NCI-H1105 (cell line): ENCODE measurements around the gene RPTOR.
"Not testable (repeated sequence)": the region's sequence is repeated elsewhere in the genome, so short reads cannot be mapped to it uniquely, and the experiment has no call there.

Experiments used
- DNase-seq: peaks from one replicate; lab custom pipeline; 2025; lab: John Stamatoyannopoulos, UW

The RPTOR gene

DNA sequence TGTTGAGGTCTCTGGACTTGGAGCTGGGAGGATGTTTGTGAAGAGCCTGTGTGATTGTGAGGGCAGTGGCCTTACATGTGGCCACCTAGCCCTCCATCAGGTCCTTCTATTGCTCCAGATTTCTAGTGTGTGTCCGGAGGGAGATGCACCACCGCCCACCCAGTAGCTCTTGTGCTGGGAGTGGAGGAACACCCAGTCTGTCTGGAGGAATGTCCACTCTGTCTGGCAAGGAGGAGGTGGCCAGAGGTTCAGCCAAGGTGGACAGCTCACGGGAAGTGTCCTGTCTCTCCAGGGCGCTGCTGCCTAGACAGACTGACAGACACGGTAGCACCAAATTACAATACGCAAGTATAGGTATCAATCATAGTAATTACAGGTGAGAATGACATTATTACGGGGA, 10.6 kb downstream of the RPTOR start:
- no peak for DNase-seq

DNA sequence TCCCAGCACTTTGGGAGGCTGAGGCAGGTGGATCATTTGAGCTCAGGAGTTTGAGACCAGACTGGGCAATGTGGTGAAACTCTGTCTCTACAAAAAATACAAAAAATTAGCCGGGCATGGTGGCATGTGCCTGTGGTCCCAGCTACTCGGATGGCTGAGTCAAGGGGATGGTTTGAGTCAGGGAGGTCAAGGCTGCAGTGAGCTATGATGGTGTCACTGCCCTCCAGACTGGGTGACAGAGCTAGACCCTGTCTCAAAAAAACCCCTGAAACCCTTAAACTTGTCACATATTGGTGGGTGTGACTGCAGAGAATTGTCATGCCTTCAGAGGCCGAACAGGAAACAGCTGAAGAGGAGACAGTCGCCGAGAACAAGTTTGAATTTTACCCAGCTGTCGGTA, 13.4 kb downstream of the RPTOR start:
- no peak for DNase-seq

DNA sequence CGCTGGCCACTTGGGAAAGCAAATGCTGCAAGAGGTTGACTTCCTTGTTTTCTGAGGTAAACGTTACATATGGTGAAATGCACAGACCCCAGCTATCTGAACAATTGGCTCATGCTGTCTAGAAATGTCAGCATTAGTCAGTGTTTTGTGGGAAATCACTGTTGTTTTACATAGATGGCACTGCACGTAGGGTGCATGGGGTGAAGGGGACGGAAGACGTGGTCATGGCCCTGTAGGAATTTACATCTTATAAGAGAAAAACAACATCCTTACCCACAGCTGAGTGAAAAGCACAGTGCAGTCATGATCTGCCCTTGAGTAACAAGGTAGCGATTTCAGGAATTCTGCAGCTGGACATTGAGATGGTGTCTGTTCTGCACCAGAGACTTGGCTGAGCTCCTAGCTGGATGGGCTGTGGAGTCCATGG, 15.2 kb downstream of the RPTOR start:
- DNase-seq, result no peak

GRCh38 chr17:80561541-80562114, 17.0 kb downstream of the RPTOR start:
- DNase-seq, result no peak

- no peak for DNase-seq
These were observed 19.9 kb downstream of the RPTOR start for GRCh38 chr17:80564545-80564944.

DNA sequence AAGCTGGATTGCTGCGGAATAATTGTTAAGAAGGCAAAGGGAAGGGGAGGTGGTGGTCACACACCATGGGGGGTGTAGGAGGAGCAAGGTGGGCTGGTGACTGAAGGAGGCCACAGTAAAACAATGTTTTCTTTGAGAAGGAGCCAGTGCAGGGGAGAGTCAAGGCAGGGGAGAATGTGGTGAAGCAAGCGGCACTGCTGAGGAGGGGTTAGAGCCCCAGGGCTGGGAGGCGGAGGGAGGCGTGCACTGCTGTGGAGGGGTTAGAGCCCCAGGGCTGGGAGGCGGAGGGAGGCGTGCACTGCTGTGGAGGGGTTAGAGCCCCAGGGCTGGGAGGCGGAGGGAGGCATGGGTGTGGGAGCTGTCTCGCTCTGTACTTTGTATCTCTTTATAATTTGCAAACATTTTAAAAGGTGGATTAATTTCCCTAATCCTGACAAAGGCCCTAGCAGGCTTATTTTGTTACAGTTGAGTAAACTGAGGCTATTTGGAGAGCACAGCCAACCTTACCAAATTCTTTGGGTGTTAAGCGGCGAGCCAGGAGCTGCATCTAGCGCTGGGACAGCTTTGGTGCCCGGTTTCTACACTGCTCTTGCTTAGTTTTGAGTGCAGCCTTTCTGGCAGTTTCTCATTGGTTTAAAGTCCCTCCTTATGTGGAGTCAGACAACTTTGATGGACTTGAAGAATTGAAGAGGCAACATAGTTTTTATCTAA, 20.9 kb downstream of the RPTOR start:
- no peak for DNase-seq

DNA sequence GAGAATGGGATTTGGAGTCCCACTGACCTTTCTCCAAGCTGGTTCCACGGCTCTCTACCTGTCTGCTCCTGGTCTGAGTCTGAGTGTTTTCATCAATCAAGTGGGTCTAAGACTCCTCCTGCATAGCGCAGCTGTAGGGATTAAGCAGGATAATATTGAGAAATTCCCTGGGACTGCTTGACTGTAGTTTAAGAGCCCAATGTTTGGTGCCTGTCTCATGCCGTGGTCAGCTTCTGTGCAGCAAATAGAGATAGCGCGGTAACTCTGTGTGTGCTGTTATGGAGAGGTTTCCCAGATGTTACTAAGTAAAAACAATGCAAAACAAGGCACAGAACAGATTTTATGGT, 21.4 kb downstream of the RPTOR start:
- DNase-seq, result no peak

GRCh38 chr17:80568246-80568645, 23.6 kb downstream of the RPTOR start:
- DNase-seq, result no peak

DNA sequence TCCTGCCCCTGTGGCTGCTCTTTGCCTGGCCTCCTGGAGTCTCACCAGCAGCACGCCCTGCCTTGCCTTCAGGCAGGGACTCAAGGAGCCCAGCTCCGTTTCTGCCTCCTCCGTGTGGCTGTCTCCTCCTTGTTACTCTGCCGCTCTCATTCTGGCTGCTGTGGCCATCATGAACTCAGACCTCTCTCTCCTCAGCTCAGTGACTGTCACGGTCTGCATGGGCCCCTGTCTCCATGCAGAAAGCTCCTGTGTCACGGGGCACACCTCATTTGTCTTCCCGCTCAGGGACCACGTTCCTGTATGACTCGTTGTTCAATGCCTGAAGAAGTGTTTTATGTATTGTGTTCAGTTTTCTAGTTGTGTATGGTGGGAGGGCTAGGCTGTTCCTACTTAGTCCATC, 25.3 kb downstream of the RPTOR start:
- DNase-seq, result no peak

DNA sequence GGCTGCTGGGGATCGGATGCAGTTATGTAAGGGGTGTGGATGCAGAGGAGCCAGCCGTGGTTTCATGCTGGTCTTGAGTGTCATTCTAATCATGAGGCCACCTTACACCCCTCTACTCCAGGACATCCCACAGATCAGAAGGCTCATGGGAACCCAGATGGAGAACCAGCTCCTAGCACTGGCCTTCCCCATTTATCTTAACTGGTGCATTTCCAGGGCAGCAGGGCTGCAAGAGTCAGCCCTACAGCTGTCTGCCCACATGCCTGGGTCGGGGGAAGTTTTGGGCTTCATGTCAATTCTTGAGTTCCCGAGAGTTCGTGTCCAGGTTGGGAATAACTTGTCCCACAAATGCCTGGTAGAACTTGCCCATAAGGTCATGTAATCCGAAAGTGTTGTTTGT, 29.1 kb downstream of the RPTOR start:
- DNase-seq, result no peak

DNA sequence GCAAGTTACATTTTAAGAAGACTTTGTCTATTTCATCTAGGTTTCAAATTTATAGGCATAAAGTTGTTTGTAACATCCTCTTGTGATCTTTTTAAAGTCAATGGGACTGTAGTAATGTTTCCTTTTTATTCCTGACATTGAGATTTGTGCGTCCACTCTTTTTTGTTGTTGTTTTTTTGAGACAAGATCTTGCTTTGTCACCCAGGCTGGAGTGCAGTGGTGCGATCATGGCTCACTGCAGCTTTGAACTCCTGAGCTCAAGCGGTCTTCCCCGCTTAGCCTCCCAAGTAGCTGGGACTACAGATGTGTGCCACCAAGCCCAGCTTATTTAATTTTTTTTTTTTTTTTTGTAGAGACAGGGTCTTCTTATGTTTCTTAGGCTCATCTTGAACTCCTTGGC, 29.9 kb downstream of the RPTOR start:
- no peak for DNase-seq

DNA sequence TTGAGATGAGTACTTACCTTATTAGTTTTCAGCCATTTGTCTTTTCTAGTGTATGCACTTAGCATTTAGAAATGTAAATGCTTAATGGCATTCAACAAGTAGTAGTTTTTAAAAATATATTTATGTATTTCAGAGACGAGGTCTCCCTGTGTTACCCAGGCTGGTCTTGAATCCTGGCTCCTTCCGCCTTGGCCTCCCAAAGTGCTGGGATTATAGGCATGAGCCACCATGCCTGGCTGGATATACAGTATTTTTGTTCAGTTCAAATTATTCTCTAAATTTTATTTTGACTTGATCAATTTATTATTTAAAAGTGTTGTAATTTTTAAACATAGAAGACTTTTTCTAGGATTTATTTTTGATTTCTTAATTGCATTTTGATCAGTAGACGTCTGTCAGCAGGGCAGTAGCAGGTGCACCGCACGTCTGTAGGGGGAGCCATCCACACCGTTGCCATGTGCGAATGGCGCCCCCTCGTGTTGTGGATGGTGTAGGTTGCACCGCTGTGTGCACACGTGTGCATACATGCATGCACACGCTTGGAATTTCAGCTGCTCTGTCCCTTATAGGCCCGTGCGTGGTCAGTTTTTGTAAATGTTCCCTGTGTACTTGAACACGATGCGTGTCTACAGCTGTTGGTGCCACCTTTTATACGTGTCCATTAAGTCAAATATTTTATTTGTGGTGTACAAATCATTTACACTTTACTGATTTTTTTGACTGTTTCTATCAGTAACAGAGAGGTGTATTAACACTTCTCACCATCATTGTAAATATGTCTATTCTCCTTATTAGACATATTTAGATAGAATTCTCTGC, 30.6 kb downstream of the RPTOR start:
- peak; percentile 8 for DNase-seq

DNA sequence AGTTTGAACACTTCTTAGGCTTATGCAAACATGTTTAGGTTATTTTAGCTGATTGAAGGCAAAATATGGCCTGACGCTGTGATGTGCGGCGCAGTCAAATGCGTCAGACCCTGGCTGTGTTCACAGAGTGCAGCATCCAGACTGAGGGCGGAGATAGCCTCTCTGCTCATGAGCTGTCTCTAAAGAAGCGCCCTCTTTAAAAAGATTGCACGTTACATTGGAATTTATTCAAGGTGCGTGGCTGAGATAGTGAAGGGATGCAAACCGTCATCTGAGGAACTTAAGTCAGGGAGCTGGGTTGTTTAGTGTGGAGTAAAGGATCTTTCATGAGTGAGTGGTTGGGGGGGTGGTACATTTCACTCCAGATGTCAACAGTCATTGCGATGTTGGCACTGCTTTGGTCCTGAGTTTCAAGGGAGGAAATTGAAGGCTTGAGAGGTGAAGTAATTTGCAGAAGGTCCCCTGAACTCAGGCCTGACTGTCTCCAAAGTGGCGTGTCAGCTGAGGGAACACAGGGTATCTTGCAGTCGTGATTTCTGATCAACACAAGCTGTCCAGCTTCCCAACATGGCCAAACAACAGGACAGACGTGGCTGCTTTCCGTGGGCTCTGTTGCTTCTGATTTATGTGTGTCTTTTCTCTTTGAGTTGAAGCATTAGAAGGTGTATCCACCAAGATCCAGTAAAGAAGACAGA, 33.4 kb downstream of the RPTOR start:
- DNase-seq, result no peak

DNA sequence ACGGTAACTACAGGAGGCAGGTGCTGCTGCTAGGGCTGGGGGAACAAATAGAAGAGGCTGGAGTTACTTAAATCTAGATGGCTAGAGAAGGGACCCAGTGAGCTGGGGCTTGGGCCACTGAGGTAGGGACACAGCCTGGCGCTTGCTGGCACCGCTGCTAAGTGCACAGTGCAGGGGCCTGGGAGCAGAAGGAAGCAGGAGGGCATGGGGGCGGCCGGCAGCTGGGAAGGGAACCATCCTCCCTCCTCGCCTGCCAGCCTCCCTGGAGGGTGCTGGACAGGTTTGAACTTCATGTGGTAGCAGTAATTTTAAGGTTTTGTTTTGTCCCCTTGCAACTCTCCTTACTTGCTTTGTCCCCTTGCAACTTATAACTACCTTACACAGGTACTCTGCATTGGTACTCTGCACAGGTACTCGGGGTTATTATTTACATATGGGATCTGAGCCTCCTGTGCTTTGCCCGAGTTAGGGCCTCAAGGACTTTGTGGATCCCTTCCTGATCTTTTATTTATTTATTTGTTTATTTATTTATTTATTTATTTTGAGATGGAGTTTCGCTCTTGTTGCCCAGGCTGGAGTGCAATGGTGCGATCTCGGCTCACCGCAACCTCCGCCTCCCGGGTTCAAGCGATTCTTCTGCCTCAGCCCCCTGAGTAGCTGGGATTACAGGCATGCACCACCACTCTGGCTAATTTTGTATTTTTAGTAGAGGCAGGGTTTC, 34.2 kb downstream of the RPTOR start:
- not testable (repeated sequence) for DNase-seq

- no peak for DNase-seq
These were observed 37.5 kb downstream of the RPTOR start for GRCh38 chr17:80582165-80582564.

- DNase-seq, result no peak
These were observed 39.7 kb downstream of the RPTOR start for GRCh38 chr17:80584176-80584905.

DNA sequence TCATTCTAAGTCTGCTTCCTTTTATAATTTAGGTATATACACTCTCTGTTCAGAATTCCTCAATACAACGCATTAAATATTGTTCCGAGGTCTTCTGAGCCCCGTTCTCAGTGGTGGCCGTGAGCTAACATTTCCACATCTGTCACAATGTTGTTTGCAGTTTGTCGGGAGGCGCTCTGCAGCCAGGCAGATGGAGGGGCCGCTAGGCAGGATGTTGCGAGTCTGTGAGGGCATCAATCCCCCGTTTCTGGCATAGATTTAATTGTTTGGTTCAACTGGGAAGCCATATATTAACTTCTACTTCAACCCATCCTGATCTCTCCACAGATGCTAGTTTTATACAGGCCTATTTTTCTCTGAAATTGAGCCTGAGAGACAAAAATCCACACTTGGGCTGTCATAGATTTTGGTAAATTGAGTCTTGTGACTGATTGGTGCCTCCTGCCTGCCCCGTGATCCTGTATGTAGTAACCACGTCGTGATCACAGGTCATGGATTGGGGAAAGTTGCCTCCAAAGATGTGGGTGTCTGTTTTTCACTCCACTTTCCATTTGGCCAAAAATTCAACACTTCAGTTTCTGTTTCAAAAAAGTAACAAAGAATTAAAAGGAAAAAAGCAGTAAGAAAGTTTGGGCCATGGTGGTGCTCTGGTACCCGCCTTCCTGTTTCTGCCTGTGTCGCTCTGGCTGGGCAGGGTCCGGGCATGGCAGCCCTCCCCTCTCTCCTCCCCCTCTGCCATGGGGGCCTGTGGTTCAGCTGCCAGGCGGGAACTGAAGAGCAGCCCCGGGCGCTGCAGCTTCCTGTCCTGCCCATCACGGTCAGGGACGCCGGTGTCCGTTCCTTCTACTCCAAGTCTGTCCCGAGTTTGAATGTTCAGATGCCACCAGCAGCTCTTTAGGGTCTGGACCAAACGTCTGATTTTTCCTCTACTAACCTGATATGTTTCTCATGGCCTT, 41.5 kb downstream of the RPTOR start:
- no peak for DNase-seq

- no peak for DNase-seq
These were observed 42.2 kb downstream of the RPTOR start for GRCh38 chr17:80586846-80587228.

DNA sequence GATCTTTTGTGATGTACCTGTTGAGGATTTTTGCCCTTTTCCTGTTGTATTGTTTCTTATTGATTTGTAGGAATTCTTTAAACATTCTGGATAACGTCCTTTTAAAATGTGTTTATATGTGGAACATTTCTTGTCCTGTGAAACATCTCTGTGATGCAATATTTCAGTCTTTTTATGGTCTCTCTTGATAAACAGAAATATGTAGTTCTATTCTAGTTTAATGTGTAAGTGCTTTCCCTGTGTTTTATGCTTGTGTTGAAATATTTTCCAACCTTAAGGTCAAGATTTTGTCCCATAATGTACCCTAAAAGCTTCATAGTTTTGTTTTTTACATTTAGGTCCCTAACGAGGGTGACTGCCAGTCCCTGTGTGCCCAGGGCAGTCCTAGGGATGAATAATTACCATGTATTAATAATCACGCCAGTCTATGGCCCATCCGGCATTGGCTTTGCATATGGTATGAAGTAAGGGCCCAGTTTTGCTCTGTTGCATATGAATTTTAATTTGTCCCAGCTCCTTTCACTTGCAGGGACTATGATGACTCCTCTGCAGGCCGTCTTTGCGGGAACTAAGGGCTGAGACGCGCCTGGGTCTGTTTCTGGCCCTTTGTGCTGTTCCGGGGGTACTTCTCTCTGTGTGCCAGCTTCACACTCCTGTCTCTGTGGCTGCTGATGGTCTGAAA, 44.2 kb downstream of the RPTOR start:
- DNase-seq, result no peak

DNA sequence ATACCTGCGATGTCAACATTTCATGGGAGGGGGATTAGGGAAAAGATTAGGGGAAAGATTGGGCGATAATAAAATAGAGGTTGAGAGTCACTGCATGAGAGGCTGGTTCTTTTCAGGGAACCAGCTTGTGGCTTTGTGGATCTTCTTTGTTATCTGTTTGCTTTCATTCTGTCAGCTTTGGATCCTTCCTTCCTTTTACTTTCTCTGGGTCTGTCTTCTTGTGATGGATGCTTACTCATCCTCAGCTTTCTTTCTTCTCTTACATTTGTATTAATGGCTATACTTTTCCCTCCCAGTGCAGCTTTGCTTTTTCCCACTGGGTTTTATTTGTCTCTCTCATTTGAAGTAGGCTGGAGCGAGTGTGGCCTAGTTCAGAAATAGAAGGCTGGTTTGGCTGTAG, 47.1 kb downstream of the RPTOR start:
- DNase-seq, result no peak
